SK-N-SH (cell line): ENCODE data around the gene SAMD4B. TPM values are rescaled to one million over a fixed set of nuclear protein-coding genes. Genes with fewer than 3 reads are reported as not detected.

Experiments used
- CTCF ChIA-PET: fragments of 300-600, 350-600 bp; formaldehyde crosslinking; extraction: SDS; loops from one replicate; lab custom pipeline; 2021; lab: Yijun Ruan, JAX
- POLR2A ChIA-PET: fragments of 350-600 bp; sonication (Branson Sonifier 250); formaldehyde crosslinking; extraction: SDS; loops from one replicate; lab custom pipeline; 2020; ENCODE audit warnings: antibody characterized with exemption, inconsistent platforms; lab: Yijun Ruan, JAX
- DNase-seq: peaks from one replicate; pipeline ENCODE4 v3.0.0; 2012
- H2AFZ ChIP-seq: fragments of 200-600 bp; sonication (generic); 2 replicates; pipeline ENCODE4 v1.8.1; 2016; ENCODE audit warnings: antibody characterized with exemption, mild to moderate bottlenecking, low read depth
- H3F3A ChIP-seq: fragments of 200-600 bp; sonication (generic); replicated peaks from 2 replicates; pipeline ENCODE3; 2016; ENCODE audit warnings: antibody characterized with exemption, mild to moderate bottlenecking; ENCODE audit not compliant: insufficient read depth
- H3K27ac ChIP-seq, 2 experiments: fragments of 200-500 bp in 1 of 2; fragments of 200-600 bp in 1 of 2; sonication (Bioruptor generic) in 1 of 2; sonication (generic), shearing (Covaris generic) in 1 of 2; 2 replicates each; pipeline versions ENCODE4 v1.5.1 to v1.6.1; 2014 to 2016; ENCODE audit warnings: low read depth in 2 of 2, inconsistent platforms in 1 of 2, low read length in 1 of 2, mild to moderate bottlenecking in 1 of 2, mixed read lengths in 1 of 2
- H3K27me3 ChIP-seq: fragments of 200-600 bp; sonication (generic), shearing (Covaris generic); 2 replicates; pipeline ENCODE4 v1.6.1; 2016; ENCODE audit warnings: mixed run types; ENCODE audit not compliant: insufficient read depth
- H3K36me3 ChIP-seq, 2 experiments: fragments of 200-500 bp in 1 of 2; fragments of 200-600 bp in 1 of 2; sonication (Bioruptor generic) in 1 of 2; sonication (generic) in 1 of 2; replicated peaks in 1 of 2; 2 replicates each; pipeline versions ENCODE3 to v1.5.1; 2014 to 2016; ENCODE audit warnings: low read length in 1 of 2, mild to moderate bottlenecking in 1 of 2; ENCODE audit not compliant: insufficient read depth in 2 of 2, control insufficient read depth in 1 of 2
- H3K4me1 ChIP-seq, 2 experiments: fragments of 200-500 bp in 1 of 2; fragments of 200-600 bp in 1 of 2; sonication (Bioruptor generic) in 1 of 2; sonication (generic), shearing (Covaris generic) in 1 of 2; 2 replicates each; pipeline versions ENCODE4 v1.5.1 to v1.6.1; 2014 to 2016; ENCODE audit warnings: low read depth in 1 of 2, low read length in 1 of 2, mixed run types in 1 of 2; ENCODE audit not compliant: insufficient read depth in 2 of 2, control insufficient read depth in 1 of 2
- H3K4me2 ChIP-seq: fragments of 200-600 bp; sonication (generic), shearing (Covaris generic); 2 replicates; pipeline ENCODE4 v1.6.1; 2017; ENCODE audit warnings: mixed run types
- H3K4me3 ChIP-seq, 2 experiments: fragments of 200-500 bp in 1 of 2; fragments of 200-600 bp in 1 of 2; sonication (Bioruptor generic) in 1 of 2; sonication (generic), shearing (Covaris generic) in 1 of 2; 2 replicates each; pipeline versions ENCODE4 v1.5.1 to v1.8.1; 2014 to 2016; ENCODE audit warnings: low read depth in 2 of 2, inconsistent platforms in 1 of 2, low read length in 1 of 2, mild to moderate bottlenecking in 1 of 2, mixed read lengths in 1 of 2, moderate library complexity in 1 of 2
- H3K79me2 ChIP-seq: fragments of 200-600 bp; sonication (generic); 2 replicates; pipeline ENCODE4 v1.8.1; 2017; ENCODE audit warnings: mild to moderate bottlenecking; ENCODE audit not compliant: insufficient read depth
- H3K9ac ChIP-seq: fragments of 200-600 bp; sonication (generic); 2 replicates; pipeline ENCODE4 v1.6.1; 2017; ENCODE audit warnings: mixed run types
- H3K9me2 ChIP-seq: fragments of 200-600 bp; sonication (generic); 2 replicates; pipeline ENCODE4 v1.6.1; 2017; ENCODE audit warnings: mixed run types
- H3K9me3 ChIP-seq: fragments of 200-600 bp; sonication (generic); 2 replicates; pipeline ENCODE4 v1.6.1; 2017; ENCODE audit warnings: mixed run types, mild to moderate bottlenecking, moderate library complexity
- H4K20me1 ChIP-seq: fragments of 200-600 bp; sonication (generic); 2 replicates; pipeline ENCODE4 v1.6.1; 2017; ENCODE audit warnings: mild to moderate bottlenecking, mixed run types; ENCODE audit not compliant: insufficient read depth
- CHD2 ChIP-seq: fragments of 150-350 bp; IDR thresholded peaks from 2 replicates; pipeline ENCODE4 v1.6.1; 2018; ENCODE audit warnings: low read length; ENCODE audit not compliant: partially characterized antibody
- CTCF ChIP-seq: fragments of 200-600 bp; sonication (generic); IDR thresholded peaks from 2 replicates; pipeline ENCODE4 v1.6.1; 2017; ENCODE audit warnings: antibody characterized with exemption, mild to moderate bottlenecking, moderate library complexity
- EZH2phosphoT487 ChIP-seq: fragments of 200-600 bp; sonication (generic); IDR thresholded peaks from 2 replicates; pipeline ENCODE4 v1.6.1; 2017; ENCODE audit warnings: low read depth, mixed run types, mild to moderate bottlenecking, antibody characterized with exemption, moderate library complexity, borderline replicate concordance
- FOSL2 ChIP-seq: IDR thresholded peaks from 2 replicates; pipeline ENCODE4 v1.4.0; 2012; ENCODE audit warnings: low read depth, mild to moderate bottlenecking, moderate library complexity, borderline replicate concordance
- GABPA ChIP-seq: IDR thresholded peaks from 2 replicates; pipeline ENCODE4 v1.4.0; 2012; ENCODE audit warnings: low read depth, mild to moderate bottlenecking
- JUND ChIP-seq: IDR thresholded peaks from 2 replicates; pipeline ENCODE4 v1.4.0; 2012
- NRF1 ChIP-seq: IDR thresholded peaks from 2 replicates; pipeline ENCODE4 v1.6.1; 2012; ENCODE audit warnings: low read depth, mild to moderate bottlenecking, low read length
- POLR2AphosphoS5 ChIP-seq: IDR thresholded peaks from 2 replicates; pipeline ENCODE4 v1.6.1; 2012; ENCODE audit warnings: low read depth, low read length
- RFX5 ChIP-seq: IDR thresholded peaks from 2 replicates; pipeline ENCODE4 v1.6.1; 2012; ENCODE audit warnings: mild to moderate bottlenecking, improper control_type of control experiment, low read length
- RXRA ChIP-seq: IDR thresholded peaks from 2 replicates; pipeline ENCODE4 v1.4.0; 2012; ENCODE audit warnings: low read depth, mild to moderate bottlenecking, borderline replicate concordance
- TAF1 ChIP-seq: IDR thresholded peaks from 2 replicates; pipeline ENCODE4 v1.6.1; 2012; ENCODE audit warnings: low read depth, mild to moderate bottlenecking, low read length, moderate library complexity, borderline replicate concordance
- TCF12 ChIP-seq: IDR thresholded peaks from 2 replicates; pipeline ENCODE4 v1.4.0; 2012
- USF2 ChIP-seq: fragments of 150-350 bp; IDR thresholded peaks from 2 replicates; pipeline ENCODE4 v1.6.1; 2017; ENCODE audit warnings: antibody characterized with exemption, low read length, low read depth, borderline replicate concordance
- polyA plus RNA-seq, 3 experiments: library from polyadenylated mRNA; depleted of rRNA; stranded (reverse); fragments of >200 nt; gene quantifications; 2 replicates each; pipeline ENCODE4 v1.2.3, GENCODE V29; 2012
- TF ChIP-seq, protein P1 (sequence below): fragments of 150-350 bp; IDR thresholded peaks from 2 replicates; pipeline ENCODE4 v1.6.1; 2016; ENCODE audit warnings: mild to moderate bottlenecking, low read depth, low read length
- TF ChIP-seq, protein P2 (sequence below): IDR thresholded peaks from 2 replicates; pipeline ENCODE4 v1.6.1; 2012; ENCODE audit warnings: mild to moderate bottlenecking, low read depth, low read length, moderate library complexity

Gene SAMD4B
- polyA plus RNA-seq, 1 of the 3 experiments (the other 2 are of a cell fraction), result 83.0 TPM

- H2AFZ ChIP-seq, result no peak overlapping the region
- ChIA-PET POLR2A (no interaction called here), CTCF (interaction anchor here (0.9 kb wide), 1 partner anchor 176 kb away, joined by 3 read pairs; no protein-coding TSS in a partner anchor)
- H3K27me3 ChIP-seq, result no peaks in the 10 kb centered on the region
- no peak overlapping the region for H3K27ac ChIP-seq
- H3K4me1 ChIP-seq, result peaks cover 7 to 15% of the 10 kb centered on the region in 2 experiments; a peak in 2 of 4 replicates
- peaks cover 45 to 56% of the 10 kb centered on the region in 2 experiments for H3K36me3 ChIP-seq
- no peak overlapping the region for H3K9ac ChIP-seq
- no peak overlapping the region for H3K4me2 ChIP-seq
- DNase-seq, result no peak
- no peaks in the 10 kb centered on the region for H3K9me2 ChIP-seq
- H3F3A ChIP-seq, result peaks cover 10% of the 10 kb centered on the region
- H3K79me2 ChIP-seq, result 0 out of 2 replicates have a peak, but pooled peaks cover 3% of the 10 kb centered on the region
- H3K9me3 ChIP-seq, result no peaks in the 10 kb centered on the region
- no peaks in the 10 kb centered on the region for H4K20me1 ChIP-seq
- no peak overlapping the region for H3K4me3 ChIP-seq
- TF ChIP-seq GABPA, result no peak
- no peak for TF ChIP-seq POLR2AphosphoS5
- TF ChIP-seq, protein P1, sequence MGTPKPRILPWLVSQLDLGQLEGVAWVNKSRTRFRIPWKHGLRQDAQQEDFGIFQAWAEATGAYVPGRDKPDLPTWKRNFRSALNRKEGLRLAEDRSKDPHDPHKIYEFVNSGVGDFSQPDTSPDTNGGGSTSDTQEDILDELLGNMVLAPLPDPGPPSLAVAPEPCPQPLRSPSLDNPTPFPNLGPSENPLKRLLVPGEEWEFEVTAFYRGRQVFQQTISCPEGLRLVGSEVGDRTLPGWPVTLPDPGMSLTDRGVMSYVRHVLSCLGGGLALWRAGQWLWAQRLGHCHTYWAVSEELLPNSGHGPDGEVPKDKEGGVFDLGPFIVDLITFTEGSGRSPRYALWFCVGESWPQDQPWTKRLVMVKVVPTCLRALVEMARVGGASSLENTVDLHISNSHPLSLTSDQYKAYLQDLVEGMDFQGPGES, result no peak
- TF ChIP-seq, protein P2, sequence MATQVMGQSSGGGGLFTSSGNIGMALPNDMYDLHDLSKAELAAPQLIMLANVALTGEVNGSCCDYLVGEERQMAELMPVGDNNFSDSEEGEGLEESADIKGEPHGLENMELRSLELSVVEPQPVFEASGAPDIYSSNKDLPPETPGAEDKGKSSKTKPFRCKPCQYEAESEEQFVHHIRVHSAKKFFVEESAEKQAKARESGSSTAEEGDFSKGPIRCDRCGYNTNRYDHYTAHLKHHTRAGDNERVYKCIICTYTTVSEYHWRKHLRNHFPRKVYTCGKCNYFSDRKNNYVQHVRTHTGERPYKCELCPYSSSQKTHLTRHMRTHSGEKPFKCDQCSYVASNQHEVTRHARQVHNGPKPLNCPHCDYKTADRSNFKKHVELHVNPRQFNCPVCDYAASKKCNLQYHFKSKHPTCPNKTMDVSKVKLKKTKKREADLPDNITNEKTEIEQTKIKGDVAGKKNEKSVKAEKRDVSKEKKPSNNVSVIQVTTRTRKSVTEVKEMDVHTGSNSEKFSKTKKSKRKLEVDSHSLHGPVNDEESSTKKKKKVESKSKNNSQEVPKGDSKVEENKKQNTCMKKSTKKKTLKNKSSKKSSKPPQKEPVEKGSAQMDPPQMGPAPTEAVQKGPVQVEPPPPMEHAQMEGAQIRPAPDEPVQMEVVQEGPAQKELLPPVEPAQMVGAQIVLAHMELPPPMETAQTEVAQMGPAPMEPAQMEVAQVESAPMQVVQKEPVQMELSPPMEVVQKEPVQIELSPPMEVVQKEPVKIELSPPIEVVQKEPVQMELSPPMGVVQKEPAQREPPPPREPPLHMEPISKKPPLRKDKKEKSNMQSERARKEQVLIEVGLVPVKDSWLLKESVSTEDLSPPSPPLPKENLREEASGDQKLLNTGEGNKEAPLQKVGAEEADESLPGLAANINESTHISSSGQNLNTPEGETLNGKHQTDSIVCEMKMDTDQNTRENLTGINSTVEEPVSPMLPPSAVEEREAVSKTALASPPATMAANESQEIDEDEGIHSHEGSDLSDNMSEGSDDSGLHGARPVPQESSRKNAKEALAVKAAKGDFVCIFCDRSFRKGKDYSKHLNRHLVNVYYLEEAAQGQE, result no peak
- TF ChIP-seq RFX5, result no peak
- TF ChIP-seq NRF1, result no peak
- no peak for TF ChIP-seq EZH2phosphoT487
- no peak for TF ChIP-seq TAF1
- no peak for TF ChIP-seq JUND
- TF ChIP-seq RXRA, result no peak
- no peak for TF ChIP-seq TCF12
- no peak for TF ChIP-seq CTCF
- TF ChIP-seq USF2, result no peak
- no peak for TF ChIP-seq CHD2
- no peak for TF ChIP-seq FOSL2
Observed at GRCh38 chr19:39375929-39376328, 33.7 kb downstream of the SAMD4B start.
